ENCODE results near the gene TMEM212.

Gene TMEM212

DNA sequence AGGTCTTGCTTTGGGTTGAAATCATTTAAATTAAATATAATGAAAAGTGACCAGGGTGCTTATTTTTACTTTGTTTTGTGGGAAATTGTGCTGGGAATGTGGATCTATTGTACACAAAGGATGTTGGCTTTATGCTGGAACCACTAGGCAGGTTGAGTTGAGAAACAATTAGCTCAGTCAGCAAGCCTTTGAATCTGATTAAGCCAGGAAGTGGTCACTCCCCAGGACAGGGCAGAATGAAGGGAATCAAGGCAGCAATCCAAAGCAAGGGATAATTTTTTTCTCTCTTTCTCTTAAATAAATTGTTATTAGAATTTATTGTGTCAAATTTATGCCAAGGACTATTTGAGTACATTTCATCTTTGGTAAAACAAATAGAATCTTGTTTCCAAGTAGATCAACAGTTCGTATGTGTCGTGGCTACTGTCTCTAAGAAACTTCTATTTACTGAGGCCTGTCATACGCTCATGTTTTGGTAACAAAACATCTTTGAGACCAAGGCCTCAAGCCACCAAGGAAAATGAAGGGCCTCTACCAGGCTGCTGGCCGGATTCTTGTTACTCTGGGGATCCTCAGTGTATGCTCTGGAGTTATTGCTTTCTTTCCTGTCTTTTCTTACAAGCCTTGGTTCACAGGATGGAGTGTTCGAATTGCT lies at the start of gene TMEM212:
Gene TMEM212 (plus strand): TSS at position 486 of the 655 bp plus-strand sequence. CDS start 35 bp downstream, at position 521.
- DNase-seq = no peak

GRCh38 chr3:171796625-171797264 lies 46.4 kb upstream of the TMEM212 start:
- no peak for DNase-seq

DNA sequence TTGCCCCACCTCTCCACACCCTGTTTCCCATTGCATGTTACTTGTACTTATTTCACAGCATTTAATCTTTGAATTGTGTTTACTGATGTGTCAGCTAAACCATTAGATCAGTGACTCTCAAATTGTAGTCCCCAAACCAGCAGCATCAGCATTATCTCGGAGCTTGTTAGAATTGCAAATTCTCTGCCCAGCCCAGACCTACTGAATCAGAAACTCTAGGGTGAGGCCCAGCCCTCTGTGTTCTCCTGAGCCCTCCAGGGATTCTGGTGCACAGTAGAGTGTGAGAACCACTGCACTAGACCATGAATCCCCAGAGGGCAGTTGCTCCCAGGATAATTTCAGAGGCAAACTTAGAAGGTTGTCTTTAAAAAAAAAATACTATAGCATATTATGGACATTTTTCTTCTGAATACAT lies 45.9 kb upstream of the TMEM212 start:
- no peak for DNase-seq

GRCh38 chr3:171797873-171798272 lies 45.3 kb upstream of the TMEM212 start:
- DNase-seq = no peak

DNA sequence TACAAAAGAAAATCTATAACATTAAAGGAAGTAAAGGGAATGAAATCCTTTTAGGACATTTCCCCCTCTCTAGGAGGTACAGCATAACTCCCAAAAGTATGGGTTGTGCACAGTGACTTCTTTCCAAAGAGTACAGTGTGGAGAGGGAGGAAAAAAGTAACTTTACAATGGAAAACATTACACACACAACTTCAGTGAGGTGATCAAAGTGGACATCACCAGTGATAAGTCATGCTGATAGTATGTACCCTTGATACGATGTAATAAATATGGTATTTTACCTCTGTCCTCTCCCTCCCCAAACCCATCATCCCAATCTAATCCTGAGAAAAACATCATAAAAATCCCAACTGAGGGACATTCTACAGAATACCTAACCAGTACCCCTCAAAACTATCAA lies 43.6 kb upstream of the TMEM212 start:
- DNase-seq = no peak

DNA sequence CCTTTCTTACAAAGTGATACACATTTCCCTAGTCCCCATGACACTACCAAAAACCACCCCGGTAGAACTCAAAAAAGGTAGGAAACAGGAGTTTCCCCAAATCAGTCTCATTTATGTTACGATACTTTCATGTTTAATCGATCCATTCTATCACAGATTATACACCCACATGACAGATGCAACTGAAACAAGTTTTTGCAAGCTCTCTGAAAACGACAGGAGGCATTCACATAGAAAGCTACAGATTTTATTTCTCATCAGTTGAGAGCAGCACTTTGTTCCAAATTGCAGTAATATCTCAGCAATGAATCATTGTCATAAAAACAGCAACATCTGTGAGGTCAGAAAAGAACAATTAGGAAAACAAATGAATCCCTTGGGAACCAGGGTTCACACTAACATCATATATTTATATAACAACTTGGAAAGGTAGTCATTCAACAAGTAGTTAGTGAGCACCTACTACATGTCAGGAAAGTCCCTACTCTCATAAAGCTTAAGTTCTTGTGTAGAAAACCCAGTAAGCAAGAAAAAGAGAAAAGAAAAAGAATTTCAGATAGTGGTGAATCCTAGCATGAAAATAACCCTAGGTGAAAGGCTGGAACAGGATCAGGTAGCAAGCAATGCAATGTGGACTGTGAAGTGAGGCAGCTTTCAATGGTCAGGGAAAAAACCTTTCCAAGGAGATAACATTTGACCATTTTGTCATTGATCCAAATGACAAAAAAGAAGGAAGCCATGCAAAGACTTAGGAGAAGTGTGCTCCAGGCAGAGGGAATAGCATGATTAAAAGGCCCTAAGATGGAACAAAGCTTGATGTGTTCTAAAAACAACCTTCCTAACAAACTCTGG lies 41.2 kb upstream of the TMEM212 start:
- no peak for DNase-seq

GRCh38 chr3:171802590-171802956 lies 40.6 kb upstream of the TMEM212 start:
- DNase-seq = no peak

DNA sequence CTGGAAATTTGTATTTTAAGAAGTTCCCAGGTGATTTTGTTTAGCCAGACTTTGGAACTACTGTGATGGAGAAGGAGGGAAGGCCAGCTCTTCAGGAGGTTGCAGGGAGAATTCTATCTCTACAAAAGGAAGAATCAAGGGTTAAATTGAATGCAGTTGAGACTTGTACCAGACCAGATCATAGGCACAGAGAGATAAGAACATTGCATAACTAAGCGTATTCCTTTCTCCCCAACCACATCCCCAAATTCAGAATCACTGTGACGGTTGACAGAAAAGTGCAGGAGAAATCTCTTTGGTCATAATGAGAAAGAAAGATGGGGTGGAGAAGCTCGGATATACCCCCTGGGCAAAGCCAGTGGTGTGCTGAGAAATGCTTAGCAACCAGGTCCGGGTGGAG lies 40.1 kb upstream of the TMEM212 start:
- no peak for DNase-seq

DNA sequence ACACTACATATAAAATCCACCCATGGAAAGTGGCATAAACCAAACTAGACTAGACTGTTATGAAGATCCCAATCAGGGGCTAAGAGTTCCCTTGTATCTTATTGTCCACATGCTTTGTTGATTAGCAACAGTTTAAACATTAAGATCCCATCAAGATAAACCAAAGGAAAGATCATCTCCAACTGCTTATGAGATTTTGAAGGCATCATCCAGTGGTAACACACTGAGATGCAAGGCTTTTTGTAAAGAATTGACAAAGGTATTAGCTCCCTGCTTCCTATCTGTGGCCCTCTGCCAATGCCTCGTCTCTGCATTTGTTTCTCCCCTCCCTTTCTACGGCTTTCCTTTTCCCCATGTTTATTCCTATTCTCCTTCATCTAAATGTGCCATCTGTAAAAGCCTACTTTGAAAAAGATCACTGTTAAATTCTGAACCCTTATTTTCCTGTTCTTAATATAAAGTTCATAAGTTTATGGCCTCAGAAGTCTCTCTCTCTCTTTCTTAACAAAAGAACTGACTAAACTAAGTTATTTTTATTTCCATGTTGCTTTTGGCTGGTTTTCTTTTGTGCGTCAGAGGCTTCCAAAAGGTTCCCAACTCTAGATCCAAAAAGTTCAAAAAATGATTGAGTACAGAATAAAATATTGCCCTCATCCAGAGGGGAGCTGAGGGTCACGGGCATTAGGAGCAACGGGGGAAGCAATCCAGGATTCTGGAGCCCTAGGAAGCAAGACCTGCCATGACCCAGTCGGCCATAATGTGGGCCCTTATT lies 38.3 kb upstream of the TMEM212 start:
- DNase-seq = peak; percentile 58

- no peak for DNase-seq
Measured at GRCh38 chr3:171805687-171806086, 37.5 kb upstream of the TMEM212 start.

DNA sequence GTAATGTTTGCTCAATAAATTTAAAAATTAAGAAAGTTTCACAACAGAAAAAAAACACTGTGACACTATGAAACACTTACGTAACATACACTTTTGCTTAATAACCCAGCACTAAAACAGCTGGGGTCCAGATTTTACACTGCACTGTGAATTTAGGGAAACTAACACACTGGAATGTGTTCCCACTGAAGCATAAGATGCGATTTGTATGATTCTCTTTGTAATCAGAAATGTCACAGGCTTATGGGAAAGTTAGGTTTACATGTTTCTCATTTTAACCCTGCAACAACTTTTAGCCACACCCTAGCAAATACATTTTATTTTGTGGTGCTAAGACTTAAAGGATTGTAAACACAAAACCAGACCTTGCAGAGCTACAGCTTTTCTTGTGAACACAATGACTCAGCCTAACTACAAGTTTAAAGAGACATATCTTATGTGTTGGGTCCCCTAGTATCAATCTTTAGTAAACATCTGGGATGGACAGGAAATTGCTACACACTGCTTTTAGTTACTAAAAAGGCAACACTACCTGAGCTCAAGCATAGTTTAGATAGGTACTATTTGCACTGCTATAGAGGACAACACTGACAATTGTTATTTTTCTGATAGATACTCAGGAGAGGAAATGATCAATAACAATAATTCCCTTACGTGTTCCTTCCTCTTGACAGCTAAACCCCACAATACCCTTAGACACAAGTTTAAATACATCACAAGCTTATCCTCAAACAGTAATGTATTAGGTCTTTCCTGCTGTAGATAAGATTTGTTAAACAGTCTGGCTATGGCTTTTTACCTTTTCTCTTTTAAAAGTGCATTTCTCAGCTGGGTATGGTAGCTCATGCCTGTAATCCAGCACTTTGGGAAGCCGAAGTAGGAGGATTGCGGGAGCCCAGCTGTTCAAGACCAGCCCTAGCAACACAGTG lies 36.7 kb upstream of the TMEM212 start:
- DNase-seq = peak; percentile 64

- no peak for DNase-seq
Measured at GRCh38 chr3:171807129-171807675, 35.9 kb upstream of the TMEM212 start.

- DNase-seq = no peak
Measured at GRCh38 chr3:171807806-171808205, 35.3 kb upstream of the TMEM212 start.

DNA sequence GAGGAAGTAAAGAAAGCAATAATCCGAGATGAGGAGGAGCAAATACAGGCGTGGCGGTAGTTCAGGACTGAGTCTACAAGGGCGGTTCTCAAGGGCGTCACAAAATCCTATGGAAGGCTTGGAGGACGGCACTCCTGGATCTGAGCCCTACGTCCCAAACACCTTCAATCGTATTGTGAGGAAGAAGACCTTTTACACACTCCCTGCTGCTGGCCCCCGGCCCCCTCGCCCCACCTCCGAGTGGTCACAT lies 33.6 kb upstream of the TMEM212 start:
- DNase-seq = peak; percentile 75

GRCh38 chr3:171809861-171810628 lies 33.1 kb upstream of the TMEM212 start, which contains the start of gene PLD1:
TSS of gene PLD1 (minus strand) at chr3:171810483. CDS start at chr3:171738051, 72,432 bp downstream.
- DNase-seq = peak; percentile 86

DNA sequence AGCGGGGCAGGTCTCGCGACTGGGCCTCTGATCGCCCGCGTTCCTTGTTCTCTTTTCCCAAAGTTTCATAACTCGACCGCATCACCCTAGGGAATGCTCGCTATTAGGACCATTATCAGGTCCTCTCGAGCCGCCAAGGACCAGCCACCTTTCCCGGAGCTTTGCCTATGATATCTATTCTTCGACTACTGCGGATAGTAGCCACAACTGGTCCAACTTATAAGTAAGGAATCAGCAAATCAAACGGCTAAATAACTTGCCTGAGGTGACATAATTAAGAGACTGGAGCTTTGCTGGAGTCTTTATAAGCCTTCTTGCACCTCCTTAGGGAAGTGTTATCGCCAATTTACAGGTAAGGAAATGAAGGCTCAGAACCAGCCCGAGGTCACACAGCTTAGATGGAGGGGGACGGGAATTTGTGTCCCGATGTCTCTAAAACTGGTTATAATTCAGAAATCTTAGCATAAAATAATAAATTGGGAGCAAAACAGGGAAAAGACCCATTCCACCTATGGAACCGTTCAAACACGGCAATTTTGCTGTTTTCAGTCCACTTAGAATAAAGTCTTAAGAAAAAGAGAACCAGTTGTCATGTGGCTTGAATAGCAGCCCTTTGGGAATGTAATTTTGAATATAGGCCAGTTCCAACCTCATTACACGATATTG lies 32.4 kb upstream of the TMEM212 start:
- DNase-seq = peak; percentile 67

DNA sequence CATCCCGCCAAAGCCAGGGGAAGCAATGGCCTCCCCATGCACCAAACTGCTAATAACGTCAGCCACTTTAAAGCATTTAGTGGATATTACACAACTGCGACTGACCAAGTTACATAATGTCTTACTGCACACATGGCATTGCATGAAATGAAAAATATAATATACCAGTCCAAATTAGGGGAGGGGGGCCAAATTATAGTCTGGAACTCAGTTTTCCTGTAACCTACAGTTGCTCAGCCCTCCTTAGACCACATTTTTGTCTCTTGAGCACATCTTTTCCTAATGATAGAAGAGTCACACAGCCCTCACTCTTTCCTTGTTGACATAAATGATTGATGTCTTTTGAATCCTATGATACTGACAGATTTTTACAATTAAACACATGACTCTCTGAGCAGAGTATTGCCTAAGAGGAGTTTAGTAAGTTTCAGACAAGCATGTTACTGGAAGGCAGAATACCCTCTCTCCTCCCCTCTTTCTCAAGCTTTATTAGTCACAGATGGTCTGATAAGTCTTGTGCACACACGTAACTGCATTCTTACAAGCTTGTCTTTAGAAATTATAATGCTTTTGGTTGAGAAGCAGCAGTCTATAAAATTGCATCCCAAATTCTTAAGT lies 31.7 kb upstream of the TMEM212 start:
- DNase-seq = peak; percentile 76

DNA sequence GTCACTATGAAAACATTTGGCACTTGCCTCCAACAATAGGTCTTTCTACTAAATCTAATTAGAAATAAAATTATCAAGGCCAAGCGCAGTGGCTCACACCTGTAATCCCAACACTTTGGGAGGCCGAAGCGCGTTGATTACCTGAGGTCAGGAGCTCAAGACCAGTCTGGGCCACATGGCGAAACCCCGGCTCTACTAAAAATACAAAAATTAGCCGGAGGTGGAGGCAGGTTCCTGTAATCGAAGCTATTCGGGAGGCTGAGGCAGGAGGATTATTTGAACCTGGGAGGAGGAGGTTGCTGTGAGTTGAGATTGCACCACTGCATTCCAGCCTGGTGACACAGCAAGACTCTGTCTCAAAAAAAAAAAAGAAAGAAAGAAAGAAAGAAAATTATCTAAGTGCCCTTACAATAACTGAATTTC lies 31.2 kb upstream of the TMEM212 start:
- no peak for DNase-seq

GRCh38 chr3:171812811-171813210 lies 30.3 kb upstream of the TMEM212 start:
- no peak for DNase-seq
